ENCODE measurements around the gene TCTN1. TPM values are rescaled to one million over a fixed set of nuclear protein-coding genes. Genes with fewer than 3 reads are reported as not detected.

TCTN1 gene
- total and polyA plus RNA-seq, 9 of the 15 experiments (the other 6 are each of a cell fraction or from before 2014, with no cell fraction given): 0.32 to 12.5 (median 4.0) TPM

GRCh38 chr12:110698171-110698902 lies 84.4 kb downstream of the TCTN1 start (continued):
- TF ChIP-seq DEAF1 (CRISPR knock-in tag; IDR thresholded peaks at IDR 0.05): peak; percentile 67
- TF ChIP-seq, protein P1, sequence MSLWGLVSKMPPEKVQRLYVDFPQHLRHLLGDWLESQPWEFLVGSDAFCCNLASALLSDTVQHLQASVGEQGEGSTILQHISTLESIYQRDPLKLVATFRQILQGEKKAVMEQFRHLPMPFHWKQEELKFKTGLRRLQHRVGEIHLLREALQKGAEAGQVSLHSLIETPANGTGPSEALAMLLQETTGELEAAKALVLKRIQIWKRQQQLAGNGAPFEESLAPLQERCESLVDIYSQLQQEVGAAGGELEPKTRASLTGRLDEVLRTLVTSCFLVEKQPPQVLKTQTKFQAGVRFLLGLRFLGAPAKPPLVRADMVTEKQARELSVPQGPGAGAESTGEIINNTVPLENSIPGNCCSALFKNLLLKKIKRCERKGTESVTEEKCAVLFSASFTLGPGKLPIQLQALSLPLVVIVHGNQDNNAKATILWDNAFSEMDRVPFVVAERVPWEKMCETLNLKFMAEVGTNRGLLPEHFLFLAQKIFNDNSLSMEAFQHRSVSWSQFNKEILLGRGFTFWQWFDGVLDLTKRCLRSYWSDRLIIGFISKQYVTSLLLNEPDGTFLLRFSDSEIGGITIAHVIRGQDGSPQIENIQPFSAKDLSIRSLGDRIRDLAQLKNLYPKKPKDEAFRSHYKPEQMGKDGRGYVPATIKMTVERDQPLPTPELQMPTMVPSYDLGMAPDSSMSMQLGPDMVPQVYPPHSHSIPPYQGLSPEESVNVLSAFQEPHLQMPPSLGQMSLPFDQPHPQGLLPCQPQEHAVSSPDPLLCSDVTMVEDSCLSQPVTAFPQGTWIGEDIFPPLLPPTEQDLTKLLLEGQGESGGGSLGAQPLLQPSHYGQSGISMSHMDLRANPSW (CRISPR knock-in tag; IDR thresholded peaks at IDR 0.05): no peak
- TF ChIP-seq NCOA2 (IDR thresholded peaks at IDR 0.05; ENCODE audit: partially characterized antibody in 2 of 2): no peak
- 0 out of 2 replicates have a peak, but pooled peaks have one; percentile 64 for TF ChIP-seq TARDBP (IDR thresholded peaks at IDR 0.05)
- TF ChIP-seq BACH1 (tag; IDR thresholded peaks at IDR 0.05): peak; percentile 66
- peak; percentile 91 for TF ChIP-seq ZFX (CRISPR knock-in tag; IDR thresholded peaks at IDR 0.05)
- peak; percentile 37; the same call in 1 of the 2 replicates for TF ChIP-seq KLF16 (IDR thresholded peaks at IDR 0.05)
- TF ChIP-seq ZNF408 (CRISPR knock-in tag; IDR thresholded peaks at IDR 0.05; ENCODE audit: low read depth): no peak
- no peak for TF ChIP-seq FOXO4 (CRISPR knock-in tag; IDR thresholded peaks at IDR 0.05)
- TF ChIP-seq RFX1 (IDR thresholded peaks at IDR 0.05): no peak
- TF ChIP-seq ZNF23 (CRISPR knock-in tag; IDR thresholded peaks at IDR 0.05): no peak
- 0 out of 2 replicates have a peak, but pooled peaks have one; percentile 33 for TF ChIP-seq KLF13 (tag; IDR thresholded peaks at IDR 0.05; ENCODE audit: borderline replicate concordance, low read depth)
- TF ChIP-seq, protein P2, sequence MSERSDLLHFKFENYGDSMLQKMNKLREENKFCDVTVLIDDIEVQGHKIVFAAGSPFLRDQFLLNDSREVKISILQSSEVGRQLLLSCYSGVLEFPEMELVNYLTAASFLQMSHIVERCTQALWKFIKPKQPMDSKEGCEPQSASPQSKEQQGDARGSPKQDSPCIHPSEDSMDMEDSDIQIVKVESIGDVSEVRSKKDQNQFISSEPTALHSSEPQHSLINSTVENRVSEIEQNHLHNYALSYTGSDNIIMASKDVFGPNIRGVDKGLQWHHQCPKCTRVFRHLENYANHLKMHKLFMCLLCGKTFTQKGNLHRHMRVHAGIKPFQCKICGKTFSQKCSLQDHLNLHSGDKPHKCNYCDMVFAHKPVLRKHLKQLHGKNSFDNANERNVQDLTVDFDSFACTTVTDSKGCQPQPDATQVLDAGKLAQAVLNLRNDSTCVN (CRISPR knock-in tag; IDR thresholded peaks at IDR 0.05): 0 out of 2 replicates have a peak, but pooled peaks have one; percentile 30
- no peak for TF ChIP-seq NCOR1 (IDR thresholded peaks at IDR 0.05)
- TF ChIP-seq MYBL2 (IDR thresholded peaks at IDR 0.05; ENCODE audit: low read depth): no peak
- no peak for TF ChIP-seq MYBL2 (CRISPR knock-in tag; IDR thresholded peaks at IDR 0.05; ENCODE audit: borderline replicate concordance)
- TF ChIP-seq, protein P3, sequence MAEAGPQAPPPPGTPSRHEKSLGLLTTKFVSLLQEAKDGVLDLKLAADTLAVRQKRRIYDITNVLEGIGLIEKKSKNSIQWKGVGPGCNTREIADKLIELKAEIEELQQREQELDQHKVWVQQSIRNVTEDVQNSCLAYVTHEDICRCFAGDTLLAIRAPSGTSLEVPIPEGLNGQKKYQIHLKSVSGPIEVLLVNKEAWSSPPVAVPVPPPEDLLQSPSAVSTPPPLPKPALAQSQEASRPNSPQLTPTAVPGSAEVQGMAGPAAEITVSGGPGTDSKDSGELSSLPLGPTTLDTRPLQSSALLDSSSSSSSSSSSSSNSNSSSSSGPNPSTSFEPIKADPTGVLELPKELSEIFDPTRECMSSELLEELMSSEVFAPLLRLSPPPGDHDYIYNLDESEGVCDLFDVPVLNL (CRISPR knock-in tag; IDR thresholded peaks at IDR 0.05; ENCODE audit: low read depth): no peak
- TF ChIP-seq TCF7L2 (IDR thresholded peaks at IDR 0.05; ENCODE audit: low read depth, low read length): no peak
